ENCODE measurements around the gene NGEF.

- no peak for TF ChIP-seq CTCF (IDR thresholded peaks at IDR 0.05)
- no peak for TF ChIP-seq POLR2A (IDR thresholded peaks at IDR 0.05)
These were observed 49.4 kb upstream of the NGEF start for GRCh38 chr2:233062451-233062850.

All from adrenal gland (tissue), 5 donors.